ENCODE measurements around the gene C2CD2. TPM values are rescaled to one million over a fixed set of nuclear protein-coding genes. Genes with fewer than 3 reads are reported as not detected.
"Not testable (repeated sequence)": the region's sequence is repeated elsewhere in the genome, so short reads cannot be mapped to it uniquely, and the experiment has no call there.

Gene C2CD2
- total RNA-seq, 2 experiments from 2014 or later: 8.2 to 8.8 TPM

DNA sequence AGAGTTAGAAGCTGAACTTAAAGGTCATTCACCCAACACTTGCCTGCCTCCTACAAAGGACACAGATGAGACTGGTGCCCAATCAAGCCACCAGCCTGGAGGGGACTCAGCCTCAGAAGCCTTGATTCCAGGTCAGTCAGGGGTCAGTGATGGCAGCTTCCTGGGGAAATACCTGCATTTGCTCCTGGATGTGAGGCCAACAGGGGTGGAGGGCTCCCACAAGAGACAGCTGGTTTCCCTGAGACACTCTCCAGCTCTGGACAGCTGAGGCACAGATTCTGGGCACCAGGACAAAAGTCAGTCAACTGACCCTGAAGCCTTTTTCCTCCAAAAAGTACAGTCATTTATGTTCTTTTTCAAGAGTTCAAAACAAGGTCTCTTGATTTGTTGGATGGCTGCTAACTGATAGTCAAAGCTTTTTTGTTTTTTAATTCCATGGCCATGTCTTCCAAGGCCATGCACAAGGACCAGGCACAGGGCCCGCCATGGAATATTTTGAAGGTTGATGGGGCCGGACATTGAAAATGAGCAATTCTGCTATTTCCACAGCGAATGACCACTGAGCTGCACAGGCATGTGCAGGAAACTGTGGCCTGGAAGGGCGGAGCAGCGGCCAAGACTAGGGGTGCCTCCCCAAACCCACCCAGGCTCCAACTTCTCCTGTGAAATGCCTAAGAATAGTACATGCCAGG lies 1.8 kb downstream of the C2CD2 start:
- POLR2A ChIA-PET: no interaction called here
- CTCF ChIA-PET: no interaction called here
- no peak for ATAC-seq (ENCODE audit: poor library complexity)
- H3K4me1 Mint-ChIP-seq (ENCODE audit: low read depth): peaks cover 22% of the 10 kb centered on the region
- peak overlapping the region; percentile 51 for H3K4me3 Mint-ChIP-seq
- peaks cover 22% of the 10 kb centered on the region for H3K27me3 Mint-ChIP-seq
- TF ChIP-seq, protein P1, sequence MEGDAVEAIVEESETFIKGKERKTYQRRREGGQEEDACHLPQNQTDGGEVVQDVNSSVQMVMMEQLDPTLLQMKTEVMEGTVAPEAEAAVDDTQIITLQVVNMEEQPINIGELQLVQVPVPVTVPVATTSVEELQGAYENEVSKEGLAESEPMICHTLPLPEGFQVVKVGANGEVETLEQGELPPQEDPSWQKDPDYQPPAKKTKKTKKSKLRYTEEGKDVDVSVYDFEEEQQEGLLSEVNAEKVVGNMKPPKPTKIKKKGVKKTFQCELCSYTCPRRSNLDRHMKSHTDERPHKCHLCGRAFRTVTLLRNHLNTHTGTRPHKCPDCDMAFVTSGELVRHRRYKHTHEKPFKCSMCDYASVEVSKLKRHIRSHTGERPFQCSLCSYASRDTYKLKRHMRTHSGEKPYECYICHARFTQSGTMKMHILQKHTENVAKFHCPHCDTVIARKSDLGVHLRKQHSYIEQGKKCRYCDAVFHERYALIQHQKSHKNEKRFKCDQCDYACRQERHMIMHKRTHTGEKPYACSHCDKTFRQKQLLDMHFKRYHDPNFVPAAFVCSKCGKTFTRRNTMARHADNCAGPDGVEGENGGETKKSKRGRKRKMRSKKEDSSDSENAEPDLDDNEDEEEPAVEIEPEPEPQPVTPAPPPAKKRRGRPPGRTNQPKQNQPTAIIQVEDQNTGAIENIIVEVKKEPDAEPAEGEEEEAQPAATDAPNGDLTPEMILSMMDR (IDR thresholded peaks at IDR 0.05): no peak
- Histone ChIP-seq H3K36me3 (ENCODE audit: insufficient read depth, low read length) (no peaks in the 10 kb centered on the region), H3K4me3 (ENCODE audit: low read length) (no peak overlapping the region), H3K27me3 (ENCODE audit: control insufficient read depth in 1 of 2, insufficient read depth in 2 of 2, low read length in 2 of 2) (peaks cover 0 to 18% of the 10 kb centered on the region in 2 experiments), H3K4me1 (ENCODE audit: insufficient read depth, low read length) (peaks cover 11% of the 10 kb centered on the region), H3K9me3 (ENCODE audit: control insufficient read depth in 1 of 2, insufficient read depth in 1 of 2, low read length in 2 of 2) (no peaks in the 10 kb centered on the region), H3K27ac (ENCODE audit: low read depth in 1 of 2, low read length in 2 of 2) (no peak overlapping the region)
- no peaks in the 10 kb centered on the region for H3K36me3 Mint-ChIP-seq (ENCODE audit: low read depth)
- intact Hi-C loops (cut with DNase I, micrococcal nuclease): no loop called here
- H3K27ac Mint-ChIP-seq: no peak overlapping the region
- H3K9me3 Mint-ChIP-seq: no peaks in the 10 kb centered on the region
- no peak for DNase-seq

DNA sequence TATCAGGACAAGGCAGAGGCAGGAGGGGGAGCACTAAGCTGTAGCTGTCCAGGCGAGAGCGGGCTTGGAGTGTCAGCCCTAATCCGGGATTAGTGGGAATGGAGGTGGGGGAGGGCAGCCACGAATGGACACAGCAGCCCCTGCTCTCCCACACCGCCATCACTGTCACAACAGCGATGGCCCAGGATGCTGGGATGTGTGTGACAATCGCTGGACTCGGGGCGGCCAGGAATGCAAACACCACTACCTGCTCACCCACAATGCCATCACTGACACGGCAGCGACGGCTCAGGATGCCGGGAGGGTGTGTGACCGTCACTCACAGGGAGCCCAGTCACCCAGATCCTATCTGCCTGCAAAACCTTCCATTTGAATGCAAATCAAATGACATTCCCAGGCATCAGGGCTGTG lies 2.9 kb downstream of the C2CD2 start:
- Histone ChIP-seq H3K4me1 (ENCODE audit: insufficient read depth, low read length) (peaks cover 11% of the 10 kb centered on the region), H3K36me3 (ENCODE audit: insufficient read depth, low read length) (no peaks in the 10 kb centered on the region), H3K4me3 (ENCODE audit: low read length) (no peak overlapping the region), H3K27me3 (ENCODE audit: control insufficient read depth in 1 of 2, insufficient read depth in 2 of 2, low read length in 2 of 2) (peaks cover 0 to 18% of the 10 kb centered on the region in 2 experiments), H3K27ac (ENCODE audit: low read depth in 1 of 2, low read length in 2 of 2) (no peak overlapping the region), H3K9me3 (ENCODE audit: control insufficient read depth in 1 of 2, insufficient read depth in 1 of 2, low read length in 2 of 2) (no peaks in the 10 kb centered on the region)
- intact Hi-C loops (cut with DNase I, micrococcal nuclease): no loop called here
- ChIA-PET CTCF (no interaction called here), POLR2A (no interaction called here)
- TF ChIP-seq, protein P1 (IDR thresholded peaks at IDR 0.05): no peak
- Mint-ChIP-seq H3K4me3 (no peak overlapping the region), H3K4me1 (ENCODE audit: low read depth) (peaks cover 18% of the 10 kb centered on the region), H3K27me3 (peaks cover 22% of the 10 kb centered on the region), H3K9me3 (no peaks in the 10 kb centered on the region), H3K36me3 (ENCODE audit: low read depth) (no peaks in the 10 kb centered on the region), H3K27ac (no peak overlapping the region)
- DNase-seq: no peak
- ATAC-seq (ENCODE audit: poor library complexity): no peak

DNA sequence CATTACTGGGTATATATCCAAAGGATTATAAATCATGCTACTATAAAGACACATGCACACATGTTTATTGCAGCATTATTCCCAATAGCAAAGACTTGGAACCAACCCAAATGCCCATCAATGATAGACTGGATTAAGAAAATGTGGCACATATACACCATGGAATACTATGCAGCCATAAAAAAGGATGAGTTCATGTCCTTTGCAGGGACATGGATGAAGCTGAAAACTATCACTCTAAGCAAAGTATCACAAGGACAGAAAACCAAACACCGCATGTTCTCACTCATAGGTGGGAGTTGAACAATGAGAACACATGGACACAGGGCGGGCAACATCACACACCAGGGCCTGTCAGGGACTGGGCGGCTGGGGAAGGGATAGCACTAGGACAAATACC lies 4.2 kb downstream of the C2CD2 start:
- ATAC-seq (ENCODE audit: poor library complexity); H3K27ac ChIP-seq (ENCODE audit: low read depth in 1 of 2, low read length in 2 of 2); H3K9me3 Mint-ChIP-seq; intact Hi-C loops (cut with DNase I, micrococcal nuclease); H3K36me3 Mint-ChIP-seq (ENCODE audit: low read depth); H3K4me3 ChIP-seq (ENCODE audit: low read length); CTCF ChIA-PET; H3K4me3 Mint-ChIP-seq; H3K9me3 ChIP-seq (ENCODE audit: control insufficient read depth in 1 of 2, insufficient read depth in 1 of 2, low read length in 2 of 2); DNase-seq; H3K36me3 ChIP-seq (ENCODE audit: insufficient read depth, low read length); POLR2A ChIA-PET; H3K27ac Mint-ChIP-seq: not testable (repeated sequence)
- peaks cover 0 to 15% of the 10 kb centered on the region in 2 experiments for H3K27me3 ChIP-seq (ENCODE audit: control insufficient read depth in 1 of 2, insufficient read depth in 2 of 2, low read length in 2 of 2)
- peaks cover 11% of the 10 kb centered on the region for H3K4me1 ChIP-seq (ENCODE audit: insufficient read depth, low read length)
- peaks cover 13% of the 10 kb centered on the region for H3K27me3 Mint-ChIP-seq
- peaks cover 15% of the 10 kb centered on the region for H3K4me1 Mint-ChIP-seq (ENCODE audit: low read depth)

DNA sequence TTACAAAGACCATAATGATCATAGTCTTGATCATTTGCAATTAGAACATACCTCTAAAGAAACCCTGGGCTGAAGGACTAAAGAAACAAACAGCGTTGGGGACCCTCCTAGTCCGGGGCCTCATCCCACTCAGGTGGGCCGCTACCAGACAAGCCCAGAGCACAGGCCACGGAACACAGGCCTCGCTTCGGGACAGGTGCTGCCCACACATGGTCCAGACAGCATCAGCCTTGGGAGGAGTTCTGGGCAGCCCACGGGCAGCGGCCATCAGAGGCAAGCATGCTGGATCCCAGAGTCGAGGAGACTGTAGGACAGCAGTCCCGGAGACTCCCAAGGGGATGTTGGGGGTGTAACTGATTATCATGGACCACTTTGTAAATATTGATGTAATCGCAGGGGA lies 4.9 kb downstream of the C2CD2 start:
- CTCF ChIA-PET: no interaction called here
- POLR2A ChIA-PET: no interaction called here
- peaks cover 10% of the 10 kb centered on the region for H3K4me1 Mint-ChIP-seq (ENCODE audit: low read depth)

More for the DNA sequence above, 4.9 kb downstream of the C2CD2 start:
- H3K4me1 ChIP-seq (ENCODE audit: insufficient read depth, low read length): peaks cover 5% of the 10 kb centered on the region
- no peaks in the 10 kb centered on the region for H3K36me3 ChIP-seq (ENCODE audit: insufficient read depth, low read length)
- Mint-ChIP-seq H3K4me3 (no peak overlapping the region), H3K9me3 (no peaks in the 10 kb centered on the region), H3K27ac (no peak overlapping the region), H3K27me3 (peaks cover 9% of the 10 kb centered on the region), H3K36me3 (ENCODE audit: low read depth) (no peaks in the 10 kb centered on the region)
- no peak overlapping the region for H3K27ac ChIP-seq (ENCODE audit: low read depth in 1 of 2, low read length in 2 of 2)
- DNase-seq (no peak), ATAC-seq (ENCODE audit: poor library complexity) (no peak)
- intact Hi-C loops (cut with DNase I, micrococcal nuclease): no loop called here
- H3K9me3 ChIP-seq (ENCODE audit: control insufficient read depth in 1 of 2, insufficient read depth in 1 of 2, low read length in 2 of 2): no peaks in the 10 kb centered on the region
- TF ChIP-seq, protein P1 (IDR thresholded peaks at IDR 0.05): no peak
- peaks cover 0 to 9% of the 10 kb centered on the region in 2 experiments for H3K27me3 ChIP-seq (ENCODE audit: control insufficient read depth in 1 of 2, insufficient read depth in 2 of 2, low read length in 2 of 2)
- H3K4me3 ChIP-seq (ENCODE audit: low read length): no peak overlapping the region
